Hepatocyte (in vitro differentiated cells): Measurements from ENCODE around the gene MAPRE3.

ENCODE experiments used
- CTCF ChIP-seq: fragments of 200-600 bp; sonication (generic); IDR thresholded peaks from 2 replicates; pipeline ENCODE4 v1.5.1; 2016; ENCODE audit warnings: antibody characterized with exemption, mild to moderate bottlenecking; ENCODE audit not compliant: poor library complexity
- EZH2 ChIP-seq: fragments of 200-600 bp; sonication (generic); IDR thresholded peaks from 2 replicates; pipeline ENCODE4 v1.6.1; 2016; ENCODE audit warnings: antibody characterized with exemption, mild to moderate bottlenecking, borderline replicate concordance
- EZH2phosphoT487 ChIP-seq: fragments of 200-600 bp; sonication (generic); IDR thresholded peaks from one replicate; pipeline ENCODE4 v1.6.1; 2018; ENCODE audit warnings: antibody characterized with exemption, mild to moderate bottlenecking, low read depth, moderate library complexity; ENCODE audit not compliant: unreplicated experiment, severe bottlenecking

- TF ChIP-seq EZH2 (no peak), CTCF (no peak), EZH2phosphoT487 (no peak)
Measured at GRCh38 chr2:27007416-27008374, 37.3 kb downstream of the MAPRE3 start.
